Measurements from ENCODE around the gene TMEM183A.

Gene TMEM183A

GRCh38 chr1:202964791-202965410 lies 42.3 kb upstream of the TMEM183A start:
- no peak for TF ChIP-seq CTCF (IDR thresholded peaks at IDR 0.05; ENCODE audit: extremely low read depth, insufficient read depth, missing control alignments)
- no peak for DNase-seq (ENCODE audit: low spot score)
- in situ Hi-C loops (cut with MboI; ENCODE audit: low pct_unique_long_range_greater_than_20kb, low sequenced_read_pairs, unreplicated experiment): no loop called here

DNA sequence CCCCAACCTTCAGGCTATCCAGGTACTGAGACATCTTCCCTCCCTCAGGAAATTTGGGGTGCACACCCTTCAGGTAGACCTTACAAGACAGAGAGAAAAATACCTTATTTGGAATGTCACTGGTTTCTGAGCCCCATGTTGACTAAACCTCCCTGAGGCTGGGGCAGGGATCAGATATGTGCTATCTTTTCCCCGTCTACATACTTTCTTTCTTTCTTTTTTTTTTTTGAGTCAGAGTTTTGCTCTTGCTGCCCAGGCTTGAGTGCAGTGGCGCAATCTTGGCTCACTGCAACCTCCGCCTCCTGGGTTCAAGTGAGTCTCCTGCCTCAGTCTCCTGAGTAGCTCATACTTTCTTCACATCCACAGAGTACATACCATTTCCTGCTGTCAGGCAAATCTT lies 41.8 kb upstream of the TMEM183A start:
- TF ChIP-seq CTCF (IDR thresholded peaks at IDR 0.05; ENCODE audit: extremely low read depth, insufficient read depth, missing control alignments): no peak
- no peak for DNase-seq (ENCODE audit: low spot score)
- in situ Hi-C loops (cut with MboI; ENCODE audit: low pct_unique_long_range_greater_than_20kb, low sequenced_read_pairs, unreplicated experiment): no loop called here

DNA sequence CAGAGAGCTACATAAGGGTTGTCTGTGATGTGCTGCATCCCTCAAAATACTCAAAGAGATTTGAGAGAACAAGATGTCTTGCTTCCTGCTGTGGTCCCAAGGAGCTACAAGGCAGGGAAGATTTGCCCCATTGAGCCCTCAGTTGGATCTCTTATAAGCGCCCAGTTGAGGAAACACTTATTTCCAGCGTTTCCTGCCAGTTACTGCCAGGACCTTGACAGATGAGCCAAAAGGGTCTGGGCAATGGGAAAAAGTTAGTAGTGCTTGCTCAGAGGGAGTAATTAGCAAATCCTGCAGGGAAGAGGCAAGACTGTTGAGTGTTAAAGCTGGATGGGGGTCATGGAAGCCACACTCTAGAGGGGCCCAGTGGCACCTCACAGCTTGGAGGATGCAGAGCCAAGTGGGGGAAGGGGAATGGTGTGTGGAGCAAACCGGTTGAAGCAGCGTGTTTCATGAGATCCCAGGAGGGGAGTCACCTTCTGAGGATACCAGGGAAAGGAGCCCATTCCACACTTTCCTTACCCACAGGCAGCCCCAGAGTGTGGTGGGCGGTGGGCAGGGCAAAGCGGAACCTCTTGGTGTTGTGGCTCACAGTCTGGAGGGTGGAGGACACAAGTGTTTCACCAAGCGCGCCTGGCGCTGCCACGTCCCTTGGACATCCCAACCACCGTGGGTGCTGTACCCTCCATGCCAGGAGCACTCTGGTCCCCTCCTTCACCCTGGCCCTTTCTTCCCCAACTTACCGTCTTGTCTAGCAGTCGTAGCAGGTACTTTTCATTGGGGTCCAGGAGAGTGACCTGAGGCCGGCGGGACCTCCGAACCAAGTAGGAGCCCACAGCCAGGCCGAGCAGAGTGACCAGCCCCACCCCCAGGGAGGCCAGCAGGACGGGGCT lies 40.9 kb upstream of the TMEM183A start:
- no peak for TF ChIP-seq CTCF (IDR thresholded peaks at IDR 0.05; ENCODE audit: extremely low read depth, insufficient read depth, missing control alignments)
- no peak for DNase-seq (ENCODE audit: low spot score)
- in situ Hi-C loops (cut with MboI; ENCODE audit: low pct_unique_long_range_greater_than_20kb, low sequenced_read_pairs, unreplicated experiment): no loop called here

DNA sequence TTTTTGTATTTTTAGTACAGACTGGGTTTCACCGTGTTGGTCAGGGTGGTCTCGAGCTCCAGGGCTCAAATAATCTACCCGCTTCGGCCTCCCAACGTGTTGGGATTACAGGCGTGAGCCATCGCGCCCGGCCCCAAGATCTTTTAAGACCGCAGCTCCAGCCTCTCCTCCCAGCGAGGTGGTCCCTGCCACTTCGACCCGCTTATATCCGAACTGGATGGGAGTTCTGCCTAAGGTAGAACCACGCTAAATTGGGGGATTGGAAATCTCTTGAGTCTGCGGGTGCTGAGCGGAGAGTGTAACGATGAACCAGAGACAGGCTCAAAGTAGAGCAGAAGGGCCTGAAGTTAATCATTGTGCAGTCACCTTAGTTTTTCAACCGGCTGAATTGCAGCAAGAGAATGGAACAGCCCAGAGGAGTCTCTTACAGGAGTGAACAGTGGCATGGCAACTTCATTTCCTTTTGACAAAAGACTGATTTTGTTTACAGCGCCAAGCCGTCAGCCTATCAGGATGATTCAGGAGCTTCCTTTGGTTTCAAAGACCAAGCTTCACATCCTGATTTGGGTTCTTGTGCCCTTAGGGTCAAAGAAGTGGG lies 39.4 kb upstream of the TMEM183A start:
- DNase-seq (ENCODE audit: low spot score): peak; percentile 52
- in situ Hi-C loops (cut with MboI; ENCODE audit: low pct_unique_long_range_greater_than_20kb, low sequenced_read_pairs, unreplicated experiment): no loop called here
- no peak for TF ChIP-seq CTCF (IDR thresholded peaks at IDR 0.05; ENCODE audit: extremely low read depth, insufficient read depth, missing control alignments)

- TF ChIP-seq CTCF (IDR thresholded peaks at IDR 0.05; ENCODE audit: extremely low read depth, insufficient read depth, missing control alignments): no peak
- DNase-seq (ENCODE audit: low spot score): no peak
- in situ Hi-C loops (cut with MboI; ENCODE audit: low pct_unique_long_range_greater_than_20kb, low sequenced_read_pairs, unreplicated experiment): no loop called here
These were observed 38.8 kb upstream of the TMEM183A start for GRCh38 chr1:202968351-202968750.

- peak; percentile 69 for DNase-seq (ENCODE audit: low spot score)
- TF ChIP-seq CTCF (IDR thresholded peaks at IDR 0.05; ENCODE audit: extremely low read depth, insufficient read depth, missing control alignments): peak; percentile 56
- in situ Hi-C loops (cut with MboI; ENCODE audit: low pct_unique_long_range_greater_than_20kb, low sequenced_read_pairs, unreplicated experiment): no loop called here
These were observed 38.3 kb upstream of the TMEM183A start for GRCh38 chr1:202968895-202969295.

All from GM13977 (cell line).